ENCODE data around the gene OR5H15. TPM values are rescaled to one million over a fixed set of nuclear protein-coding genes. Genes with fewer than 3 reads are reported as not detected.
"Not testable (repeated sequence)": the region's sequence is repeated elsewhere in the genome, so short reads cannot be mapped to it uniquely, and the experiment has no call there.

The OR5H15 gene
- total RNA-seq, 2 experiments from 2014 or later = not detected

DNA sequence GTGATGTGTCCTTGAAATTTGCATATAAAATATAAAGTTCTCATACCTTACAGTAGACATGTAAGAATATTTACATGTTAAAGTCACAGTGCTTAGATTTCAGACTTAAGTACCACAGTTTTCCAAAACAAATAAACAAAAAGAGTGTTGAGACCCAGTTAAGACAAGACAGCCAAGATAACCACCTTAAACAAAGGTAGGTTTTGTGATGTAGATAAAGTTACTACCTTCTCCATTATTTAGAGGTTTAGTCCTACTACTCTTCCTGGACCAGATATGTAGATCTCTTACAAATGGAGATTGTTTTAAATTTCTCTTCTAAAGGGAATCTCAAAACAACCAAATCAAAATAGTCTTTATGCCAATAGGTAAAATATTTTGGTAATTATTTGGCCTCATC, 15.7 kb downstream of the OR5H15 start:
- intact Hi-C loops (cut with DNase I, micrococcal nuclease) = loop anchor here (2.0 to 10.0 kb wide), 2 partner anchors 41 to 413 kb away; partner anchors contain the start of gene CPOX (in 1 of the 2)

DNA sequence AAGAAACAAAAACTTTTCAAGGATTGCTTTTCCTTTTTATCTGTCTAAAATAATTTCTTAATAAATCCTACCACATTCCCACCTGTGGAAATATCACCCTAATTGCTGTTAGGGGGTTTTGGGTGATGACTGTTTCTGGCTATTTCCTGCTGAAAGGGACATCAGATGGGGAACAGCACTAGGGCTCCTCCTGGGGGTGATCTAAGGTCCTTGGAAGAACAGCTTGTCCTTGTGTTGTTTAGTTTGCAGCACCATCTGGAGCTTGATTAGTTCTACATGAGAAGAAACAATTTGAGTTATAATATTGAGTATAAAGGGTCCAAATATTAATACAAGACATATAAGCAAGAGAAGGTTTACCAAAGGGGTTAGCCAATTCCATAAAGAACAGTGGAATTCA, 18.7 kb downstream of the OR5H15 start:
- Mint-ChIP-seq H3K27me3 (no peaks in the 10 kb centered on the region), H3K4me3 (no peak overlapping the region), H3K4me1 (peaks cover 4% of the 10 kb centered on the region), H3K36me3 (ENCODE audit: low read depth) (no peaks in the 10 kb centered on the region), H3K9me3 (ENCODE audit: low read depth) (no peaks in the 10 kb centered on the region), H3K27ac (no peak overlapping the region)
- DNase-seq = no peak
- POLR2A ChIA-PET = no interaction called here
- intact Hi-C loops (cut with DNase I, micrococcal nuclease) = loop anchor here in 1 of 2 experiments (2.0 to 10.0 kb wide), 2 partner anchors 146 to 410 kb away; partner anchors contain the start of gene CPOX
- no peak for ATAC-seq
- CTCF ChIA-PET = interaction anchor here (0.7 kb wide), 1 partner anchor 284 kb away, joined by 4 read pairs; no protein-coding TSS in a partner anchor

More for the DNA sequence above, 15.7 kb downstream of the OR5H15 start:
- no peaks in the 10 kb centered on the region for H3K36me3 Mint-ChIP-seq (ENCODE audit: low read depth)
- no peaks in the 10 kb centered on the region for H3K4me1 Mint-ChIP-seq
- no peaks in the 10 kb centered on the region for H3K9me3 Mint-ChIP-seq (ENCODE audit: low read depth)
- ChIA-PET POLR2A (no interaction called here), CTCF (interaction anchor here (0.6 kb wide), 1 partner anchor 135 kb away, joined by 3 read pairs; no protein-coding TSS in a partner anchor)
- DNase-seq (no peak), ATAC-seq (no peak)
- no peak overlapping the region for H3K4me3 Mint-ChIP-seq
- no peaks in the 10 kb centered on the region for H3K27me3 Mint-ChIP-seq
- no peak overlapping the region for H3K27ac Mint-ChIP-seq

DNA sequence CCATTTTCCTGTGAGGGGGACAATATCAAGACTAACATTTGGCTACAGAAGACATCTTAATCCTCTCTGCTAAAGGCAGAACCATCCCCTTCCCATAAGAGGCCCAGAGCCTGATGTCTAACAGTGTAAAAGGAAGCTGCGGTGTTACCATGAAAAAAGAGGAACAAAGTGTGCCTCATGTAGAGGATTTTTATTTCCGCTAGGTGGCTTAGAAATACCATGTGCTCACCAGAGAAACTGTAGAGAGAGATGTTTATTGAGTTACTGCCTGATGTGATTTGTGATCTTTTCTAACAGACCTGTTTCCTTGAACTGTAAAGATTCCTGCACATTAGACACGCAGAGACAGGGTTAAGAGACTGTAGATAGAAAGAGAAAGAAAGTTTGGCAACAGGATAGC, 22.0 kb downstream of the OR5H15 start:
- peaks cover 5% of the 10 kb centered on the region for H3K27me3 Mint-ChIP-seq
- no peaks in the 10 kb centered on the region for H3K9me3 Mint-ChIP-seq (ENCODE audit: low read depth)
- ATAC-seq (peak; percentile 49), DNase-seq (no peak)
- no peaks in the 10 kb centered on the region for H3K36me3 Mint-ChIP-seq (ENCODE audit: low read depth)
- intact Hi-C loops (cut with DNase I, micrococcal nuclease) = loop anchor here (1.0 to 10.0 kb wide), 3 partner anchors 140 to 406 kb away; partner anchors contain the start of gene CPOX (in 1 of the 2)
- H3K4me3 Mint-ChIP-seq = no peak overlapping the region
- H3K27ac Mint-ChIP-seq = no peak overlapping the region
- ChIA-PET POLR2A (no interaction called here), CTCF (interaction anchor here (2.2 kb wide), 1 partner anchor 141 kb away, joined by 7 read pairs; no protein-coding TSS in a partner anchor)
- H3K4me1 Mint-ChIP-seq = peaks cover 4% of the 10 kb centered on the region

DNA sequence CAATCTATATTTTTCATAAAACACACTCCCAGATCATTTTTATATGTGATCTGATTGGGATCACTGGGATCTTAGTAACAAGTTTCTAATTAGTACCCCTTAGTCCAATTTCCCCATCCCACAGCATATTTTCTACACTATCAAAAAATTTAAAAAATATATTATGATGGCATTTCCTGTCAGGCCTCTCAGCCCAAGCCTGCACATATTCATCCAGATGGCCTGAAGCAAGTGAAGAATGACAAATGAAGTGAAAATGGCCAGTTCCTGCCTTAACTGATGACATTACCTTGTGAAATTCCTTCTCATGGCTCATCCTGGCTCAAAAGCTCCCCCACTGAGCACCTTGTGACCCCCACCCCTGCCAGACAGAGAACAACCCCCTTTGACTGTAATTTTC, 24.4 kb downstream of the OR5H15 start:
- CTCF ChIA-PET = interaction anchor here (0.6 kb wide), 1 partner anchor 1510 kb away, joined by 4 read pairs; no protein-coding TSS in a partner anchor
- ATAC-seq; intact Hi-C loops (cut with DNase I, micrococcal nuclease); H3K27ac Mint-ChIP-seq; H3K36me3 Mint-ChIP-seq (ENCODE audit: low read depth); DNase-seq; POLR2A ChIA-PET; H3K4me1 Mint-ChIP-seq; H3K4me3 Mint-ChIP-seq; H3K27me3 Mint-ChIP-seq; H3K9me3 Mint-ChIP-seq (ENCODE audit: low read depth): not testable (repeated sequence)

DNA sequence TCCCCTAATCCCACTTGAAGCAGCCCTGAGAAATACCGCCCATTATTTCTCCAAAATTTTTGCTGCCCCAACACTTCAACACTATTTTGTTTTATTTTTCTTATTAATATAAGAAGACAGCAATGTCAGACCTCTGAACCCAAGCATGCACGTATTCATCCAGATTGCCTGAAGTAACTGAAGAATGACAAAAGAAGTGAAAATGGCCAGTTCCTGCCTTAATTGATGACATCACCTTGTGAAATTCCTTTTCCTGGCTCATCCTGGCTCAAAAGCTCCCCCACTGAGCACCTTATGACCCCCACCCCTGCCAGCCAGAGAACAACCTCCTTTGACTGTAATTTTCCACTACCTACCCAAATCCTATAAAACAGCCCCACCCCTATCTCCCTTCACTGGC, 29.8 kb downstream of the OR5H15 start:
- intact Hi-C loops (cut with DNase I, micrococcal nuclease); DNase-seq; ATAC-seq; CTCF ChIA-PET; H3K4me3 Mint-ChIP-seq; H3K27me3 Mint-ChIP-seq; H3K27ac Mint-ChIP-seq; POLR2A ChIA-PET; H3K36me3 Mint-ChIP-seq (ENCODE audit: low read depth); H3K9me3 Mint-ChIP-seq (ENCODE audit: low read depth); H3K4me1 Mint-ChIP-seq: not testable (repeated sequence)

DNA sequence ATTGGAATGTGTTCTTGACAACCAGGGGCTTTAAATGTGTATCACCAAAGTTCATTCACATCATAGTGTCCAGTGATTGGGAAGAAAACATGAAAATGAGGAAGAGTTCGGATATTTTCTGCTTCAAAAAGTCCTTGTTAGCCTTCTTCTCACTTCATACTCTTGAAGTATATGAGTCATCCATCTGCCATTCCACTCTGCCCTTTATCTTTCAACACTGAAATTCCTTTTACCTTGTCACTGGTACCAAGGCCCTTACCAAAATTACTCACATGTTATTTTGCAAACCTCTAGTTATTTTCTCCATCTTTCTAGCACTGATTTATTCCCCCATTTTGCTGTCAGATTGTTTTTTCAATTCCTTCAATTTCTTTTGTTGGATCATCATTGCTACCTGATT, 32.5 kb downstream of the OR5H15 start:
- H3K4me1 Mint-ChIP-seq = no peaks in the 10 kb centered on the region
- no peaks in the 10 kb centered on the region for H3K9me3 Mint-ChIP-seq (ENCODE audit: low read depth)
- ATAC-seq (no peak), DNase-seq (no peak)
- CTCF ChIA-PET = no interaction called here
- H3K36me3 Mint-ChIP-seq (ENCODE audit: low read depth) = no peaks in the 10 kb centered on the region
- POLR2A ChIA-PET = no interaction called here
- intact Hi-C loops (cut with DNase I, micrococcal nuclease) = no loop called here
- H3K27ac Mint-ChIP-seq = no peak overlapping the region
- H3K27me3 Mint-ChIP-seq = peaks cover 1% of the 10 kb centered on the region
- H3K4me3 Mint-ChIP-seq = no peak overlapping the region

DNA sequence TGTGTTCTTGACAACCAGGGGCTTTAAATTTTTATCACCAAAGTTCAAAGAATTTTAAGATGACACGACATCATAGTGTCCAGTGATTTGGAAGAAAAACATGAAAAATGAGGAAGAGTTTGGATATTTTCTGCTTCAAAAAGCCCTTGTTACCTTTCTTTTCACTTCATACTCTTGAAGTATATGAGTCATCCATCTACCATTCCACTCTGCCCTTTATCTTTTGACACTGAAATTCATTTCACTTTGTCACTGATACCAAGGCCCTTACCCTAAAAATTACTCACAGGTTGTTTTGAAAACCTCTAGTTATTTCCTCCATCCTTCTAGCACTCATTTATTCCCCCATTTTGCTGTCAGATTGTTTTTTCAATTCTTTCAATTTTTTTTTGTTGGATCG, 42.7 kb downstream of the OR5H15 start:
- no peaks in the 10 kb centered on the region for H3K36me3 Mint-ChIP-seq (ENCODE audit: low read depth)
- ChIA-PET CTCF (no interaction called here), POLR2A (no interaction called here)
- intact Hi-C loops (cut with DNase I, micrococcal nuclease) = no loop called here
- no peaks in the 10 kb centered on the region for H3K4me1 Mint-ChIP-seq
- H3K27me3 Mint-ChIP-seq = no peaks in the 10 kb centered on the region
- H3K4me3 Mint-ChIP-seq = no peak overlapping the region
- no peaks in the 10 kb centered on the region for H3K9me3 Mint-ChIP-seq (ENCODE audit: low read depth)
- ATAC-seq (no peak), DNase-seq (no peak)
- H3K27ac Mint-ChIP-seq = no peak overlapping the region

DNA sequence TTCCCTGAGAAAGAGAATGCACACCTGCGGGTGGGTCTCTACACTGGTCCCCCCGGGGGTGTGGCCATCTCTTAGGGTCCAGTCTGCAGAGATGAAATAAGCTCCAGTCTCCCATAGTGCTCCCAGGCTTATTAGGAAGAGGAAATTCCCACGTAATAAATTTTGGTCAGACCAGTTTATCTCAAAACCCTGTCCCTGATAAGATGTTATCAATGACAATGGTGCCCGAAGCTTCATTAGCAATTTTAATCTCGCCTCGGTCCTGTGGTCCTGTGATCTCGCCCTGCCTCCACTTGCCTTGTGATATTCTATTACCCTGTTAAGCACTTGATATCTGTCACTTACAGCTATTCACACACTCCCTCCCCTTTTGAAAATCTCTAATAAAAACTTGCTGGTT, 46.8 kb downstream of the OR5H15 start:
- CTCF ChIA-PET = no interaction called here
- DNase-seq (no peak), ATAC-seq (no peak)
- no peak overlapping the region for H3K4me3 Mint-ChIP-seq
- H3K36me3 Mint-ChIP-seq (ENCODE audit: low read depth) = no peaks in the 10 kb centered on the region
- peaks cover 6% of the 10 kb centered on the region for H3K27me3 Mint-ChIP-seq
- intact Hi-C loops (cut with DNase I, micrococcal nuclease) = no loop called here
- H3K4me1 Mint-ChIP-seq = no peaks in the 10 kb centered on the region
- no peaks in the 10 kb centered on the region for H3K9me3 Mint-ChIP-seq (ENCODE audit: low read depth)
- H3K27ac Mint-ChIP-seq = no peak overlapping the region
- POLR2A ChIA-PET = no interaction called here

DNA sequence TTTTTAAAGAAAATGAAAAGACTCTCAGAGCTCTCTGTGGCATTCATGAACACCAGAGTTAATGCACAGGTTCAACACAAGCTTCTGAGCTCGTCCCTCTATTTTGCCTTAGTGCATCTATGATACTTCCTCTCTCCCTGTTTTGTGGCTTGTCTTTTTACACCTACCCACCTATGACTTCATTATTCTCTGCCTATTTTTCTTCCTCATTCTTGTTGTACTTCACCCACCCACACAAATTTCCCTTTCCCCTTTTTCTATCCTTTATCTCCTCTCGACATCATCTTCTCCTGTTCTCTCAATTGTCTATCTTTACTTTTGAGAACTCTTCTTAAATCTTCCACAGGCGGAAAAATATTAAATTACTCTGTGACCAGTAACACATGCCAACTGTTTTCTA, 48.6 kb downstream of the OR5H15 start:
- Mint-ChIP-seq H3K36me3 (ENCODE audit: low read depth) (no peaks in the 10 kb centered on the region), H3K27ac (no peak overlapping the region), H3K4me3 (no peak overlapping the region), H3K9me3 (ENCODE audit: low read depth) (no peaks in the 10 kb centered on the region), H3K4me1 (no peaks in the 10 kb centered on the region), H3K27me3 (peaks cover 6% of the 10 kb centered on the region)
- intact Hi-C loops (cut with DNase I, micrococcal nuclease) = no loop called here
- ATAC-seq = no peak
- ChIA-PET POLR2A (no interaction called here), CTCF (no interaction called here)
- no peak for DNase-seq

Other genes starting within 250 kb of the OR5H15 start
- gene RIOX2, start 194.3 kb upstream of the OR5H15 start, total RNA-seq = 10 to 100 TPM; 35.0 to 35.5 TPM
- not detected for gene GABRR3, start 131.4 kb upstream of the OR5H15 start, total RNA-seq
- gene OR5AC2, start 79.5 kb upstream of the OR5H15 start, total RNA-seq = not detected
- gene OR5H1, start 36.0 kb upstream of the OR5H15 start, total RNA-seq = not detected
- gene OR5H14, start 19.2 kb upstream of the OR5H15 start, total RNA-seq = under 1 TPM in 1 of 2 experiments, not detected in 1; 0.02 TPM
- not detected for gene OR5H6, start 97.5 kb downstream of the OR5H15 start, total RNA-seq
- not detected for gene OR5H2, start 115.8 kb downstream of the OR5H15 start, total RNA-seq
- not detected for gene OR5K4, start 187.2 kb downstream of the OR5H15 start, total RNA-seq
- gene OR5K3, start 224.0 kb downstream of the OR5H15 start, total RNA-seq = not detected